K562 (cell line): ENCODE data around the gene JPT1. TPM values are rescaled to one million over a fixed set of nuclear protein-coding genes. Genes with fewer than 3 reads are reported as not detected.
A peak's percentile ranks its signal among the peaks of the same experiment; 100 is the strongest.

ENCODE experiments used
- ATAC-seq: fragments of 200-7000 bp; cut with Tn5 transposase; 3 replicates; pipeline ENCODE4 v1.9.1; 2020; ENCODE audit warnings: moderate library complexity
- BruUV-seq: library from RNA; stranded (reverse); fragments of 400-500 nt; replicated peaks from 2 replicates; lab custom pipeline; 2021; lab: Mats Ljungman, UMichigan
- CTCF ChIA-PET: fragments of 300-600 bp; formaldehyde crosslinking; extraction: SDS; loops from one replicate; lab custom pipeline; 2021; ENCODE audit warnings: low intra/inter-chr PET ratio; lab: Yijun Ruan, JAX
- POLR2A ChIA-PET: fragments of 300-600, 350-650 bp; sonication (Branson Sonifier 250); formaldehyde crosslinking; extraction: SDS; loops from one replicate; lab custom pipeline; 2021; ENCODE audit warnings: antibody characterized with exemption, inconsistent platforms; lab: Yijun Ruan, JAX
- DNase-seq, 4 experiments: peaks; one replicate each; pipeline versions ENCODE4 v3.0.0 to v3.0.0-alpha.2; 2011 to 2018; ENCODE audit warnings: low spot score in 3 of 4, mixed read lengths in 3 of 4; ENCODE audit errors: extremely low read depth in 1 of 4
- FAIRE-seq: peaks from 2 replicates; lab custom pipeline; 2011; peaks lifted over from hg19 to GRCh38; lab: Jason Lieb, UNC
- H2AFZ ChIP-seq: 2 replicates; pipeline ENCODE4 v1.6.0; 2011; ENCODE audit warnings: low read depth, low read length, control low read depth, inconsistent platforms
- H3K27ac ChIP-seq: fragments of 200-600 bp; 3 replicates; pipeline ENCODE4 v1.8.0; 2011; ENCODE audit warnings: low read depth, mild to moderate bottlenecking, control low read depth, inconsistent platforms, low read length, moderate library complexity, mixed read lengths; ENCODE audit errors: extremely low read depth
- H3K27me3 ChIP-seq, 2 experiments: fragments of 300-600 bp in 1 of 2; 2 replicates in 1 of 2; 3 replicates in 1 of 2; pipeline versions ENCODE4 v1.6.0 to v1.8.0; 2011; ENCODE audit warnings: inconsistent platforms in 2 of 2, low read length in 2 of 2, mild to moderate bottlenecking in 1 of 2, mixed read lengths in 1 of 2, moderate library complexity in 1 of 2; ENCODE audit not compliant: control insufficient read depth in 2 of 2, insufficient read depth in 2 of 2
- H3K36me3 ChIP-seq: fragments of 300-600 bp; 3 replicates; pipeline ENCODE4 v1.8.0; 2011; ENCODE audit warnings: mild to moderate bottlenecking, low read length, inconsistent platforms; ENCODE audit not compliant: control insufficient read depth, insufficient read depth
- H3K4me1 ChIP-seq, 2 experiments: fragments of 200-600 bp in 1 of 2; replicated peaks in 1 of 2; 2 replicates in 1 of 2; 3 replicates in 1 of 2; pipeline versions ENCODE4 v1.5.1 to v1.8.0; 2011; ENCODE audit warnings: inconsistent platforms in 2 of 2, low read length in 2 of 2, mild to moderate bottlenecking in 1 of 2, mixed read lengths in 1 of 2, moderate library complexity in 1 of 2; ENCODE audit not compliant: control insufficient read depth in 2 of 2, insufficient read depth in 2 of 2
- H3K4me2 ChIP-seq: 2 replicates; pipeline ENCODE4 v1.6.1; 2011; ENCODE audit warnings: low read length, control low read depth, inconsistent platforms, mixed read lengths; ENCODE audit not compliant: insufficient read depth
- H3K4me3 ChIP-seq: fragments of 200-600 bp; sonication (generic), shearing (Covaris generic); 2 replicates; pipeline ENCODE4 v1.5.1; 2016; ENCODE audit warnings: control low read depth, inconsistent platforms
- H3K79me2 ChIP-seq: fragments of 200-600 bp; 3 replicates; pipeline ENCODE4 v1.8.0; 2011; ENCODE audit warnings: low read length, inconsistent platforms; ENCODE audit not compliant: control insufficient read depth, insufficient read depth
- H3K9ac ChIP-seq, 2 experiments: 2 replicates each; pipeline versions ENCODE4 v1.6.0 to v1.6.1; 2011; ENCODE audit warnings: low read depth in 2 of 2, low read length in 2 of 2, control low read depth in 1 of 2, inconsistent platforms in 1 of 2, mild to moderate bottlenecking in 1 of 2, mixed read lengths in 1 of 2; ENCODE audit not compliant: insufficient read depth in 1 of 2
- H3K9me1 ChIP-seq: one replicate; pipeline ENCODE4 v1.6.0; 2011; ENCODE audit warnings: inconsistent platforms, mild to moderate bottlenecking, low read length, moderate library complexity; ENCODE audit not compliant: control insufficient read depth, insufficient read depth
- H3K9me3 ChIP-seq: replicated peaks from 2 replicates; pipeline ENCODE4 v1.5.1; 2011; ENCODE audit warnings: low read depth, low read length, inconsistent platforms; ENCODE audit not compliant: control insufficient read depth, insufficient read depth
- H4K20me1 ChIP-seq: replicated peaks from 2 replicates; pipeline ENCODE4 v1.6.1; 2011; ENCODE audit warnings: low read length, inconsistent platforms, mixed read lengths; ENCODE audit not compliant: control insufficient read depth, insufficient read depth
- BCOR ChIP-seq: fragments of 450-650 bp; IDR thresholded peaks from 2 replicates; pipeline ENCODE4 v1.6.1; 2016
- GATAD2A ChIP-seq: fragments of 450-650 bp; IDR thresholded peaks from 2 replicates; pipeline ENCODE4 v1.6.1; 2017
- NR2C1 ChIP-seq, 2 experiments: fragments of 450-650 bp; IDR thresholded peaks; 2 replicates each; pipeline ENCODE4 v1.6.1; 2017; ENCODE audit warnings: mild to moderate bottlenecking in 2 of 2, antibody characterized with exemption in 1 of 2, inconsistent platforms in 1 of 2, missing compliant biosample characterization in 1 of 2, missing genetic modification characterization in 1 of 2
- PML ChIP-seq: IDR thresholded peaks from 2 replicates; pipeline ENCODE4 v1.6.1; 2012; ENCODE audit warnings: low read length, inconsistent platforms
- PPARD ChIP-seq: fragments of 250-450 bp; sonication (Bioruptor Pico); IDR thresholded peaks from 2 replicates; pipeline ENCODE4 v1.8.0; 2022; ENCODE audit warnings: inconsistent platforms, mild to moderate bottlenecking, moderate library complexity
- RBM17 ChIP-seq: fragments of 200-400 bp; formaldehyde crosslinking; IDR thresholded peaks from 2 replicates; pipeline ENCODE4 v1.6.1; 2017; ENCODE audit warnings: low read depth, mild to moderate bottlenecking, low read length, borderline replicate concordance
- SP2 ChIP-seq: IDR thresholded peaks from 2 replicates; pipeline ENCODE4 v1.6.1; 2011; ENCODE audit warnings: mild to moderate bottlenecking, low read depth, low read length, moderate library complexity; ENCODE audit not compliant: poor library complexity, severe bottlenecking; ENCODE audit errors: extremely low read depth
- SREBF1 ChIP-seq: fragments of 150-350 bp; IDR thresholded peaks from 2 replicates; pipeline ENCODE4 v1.6.1; 2014; ENCODE audit warnings: antibody characterized with exemption, low read depth, low read length, borderline replicate concordance
- ZNF174 ChIP-seq: fragments of 250-450 bp; sonication (Bioruptor Pico); IDR thresholded peaks from 2 replicates; pipeline ENCODE4 v1.4.0; 2020; ENCODE audit warnings: mild to moderate bottlenecking
- ZNF197 ChIP-seq: fragments of 200-800 bp; sonication (Bioruptor generic); IDR thresholded peaks from 2 replicates; pipeline ENCODE4 v1.6.1; 2016; ENCODE audit warnings: low read depth, missing genetic modification characterization, missing compliant biosample characterization
- WGBS: fragments of 100-300 bp; shearing (Covaris generic); methylation state at CpG from one replicate; pipeline ENCODE4 v1.1.6; 2016; ENCODE audit warnings: low coverage, mixed read lengths; ENCODE audit not compliant: insufficient coverage; ENCODE audit errors: missing lambda C conversion rate; 5-methylcytosine and 5-hydroxymethylcytosine counted together
- in situ Hi-C: fragments of 300-500 bp; cut with MboI; formaldehyde crosslinking; loops from 4 replicates; pipeline ENCODE4 v1.15.0; 2018; ENCODE audit warnings: inconsistent platforms, mixed read lengths
- intact Hi-C: fragments of 100-400 bp; cut with micrococcal nuclease; formaldehyde crosslinking; loops from 2 replicates; pipeline ENCODE4 v1.14.2; 2022
- polyA plus RNA-seq, 8 experiments: library from polyadenylated mRNA; depleted of rRNA in 4 of 8; stranded (reverse) in 5 of 8; unstranded in 3 of 8; fragments of >200 nt; fragmentation: Nextera tagmentation in 2 of 8; fragmentation: Illumina TruSeq in 1 of 8; extraction: Ambion mirVana in 2 of 8; extraction: Trizol in 1 of 8; gene quantifications; 2 replicates each; pipeline versions ENCODE4 v1.2.1 to v1.2.3, GENCODE V29; 2011 to 2014; ENCODE audit warnings: inconsistent platforms in 1 of 8, missing spikeins in 1 of 8
- total RNA-seq, 7 experiments: library from RNA; depleted of rRNA in 6 of 7; stranded (reverse); fragments of >200 nt in 6 of 7; fragmentation: Illumina TruSeq in 2 of 7; extraction: Trizol in 2 of 7; gene quantifications; 2 replicates each; pipeline versions ENCODE4 v1.2.1 to v1.2.3, GENCODE V29; 2011 to 2021; ENCODE audit warnings: low replicate concordance in 1 of 7
- TF ChIP-seq, protein P1 (sequence below), 2 experiments: IDR thresholded peaks; 2 replicates each; pipeline ENCODE4 v1.6.1; 2012; ENCODE audit warnings: improper control_type of control experiment in 2 of 2, low read depth in 2 of 2, low read length in 2 of 2, borderline replicate concordance in 1 of 2
- TF ChIP-seq, protein P2 (sequence below), 2 experiments: fragments of 450-650 bp; IDR thresholded peaks; 2 replicates each; pipeline ENCODE4 v1.6.1; 2016
- TF ChIP-seq, protein P3 (sequence below): fragments of 250-450 bp; sonication (Bioruptor Pico); IDR thresholded peaks from 2 replicates; pipeline ENCODE4 v1.4.0; 2020

JPT1 gene
- total and polyA plus RNA-seq, 9 of the 15 experiments (the other 6 are each of a cell fraction or from before 2014, with no cell fraction given), result 56.7 to 292 (median 144) TPM

DNA sequence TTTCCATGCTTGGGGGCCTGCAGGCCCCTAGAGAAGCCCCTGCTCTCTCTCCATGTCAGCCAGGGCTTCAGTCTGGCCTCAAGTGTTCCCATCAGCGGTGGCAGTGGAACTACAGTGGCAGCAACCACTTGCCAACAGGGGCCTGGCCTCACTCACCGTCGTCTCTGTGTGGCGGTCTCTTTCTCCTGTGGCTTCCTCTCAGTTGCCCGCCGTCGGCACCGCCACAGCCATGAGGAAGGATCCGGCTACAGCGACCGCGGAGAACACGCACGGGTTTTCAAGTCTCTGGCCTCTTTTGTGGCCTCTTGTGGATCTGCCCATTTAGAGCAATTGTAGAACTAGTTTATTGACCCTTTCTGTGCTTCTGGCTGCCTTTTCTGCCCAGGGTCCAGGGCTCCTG lies 36.0 kb downstream of the JPT1 start:
- H3K9ac ChIP-seq, result 0 out of 4 replicates have a peak overlapping the region, but pooled peaks of 1 of the 2 experiments have one; percentile 70
- FAIRE-seq (no peak), DNase-seq (no peak), ATAC-seq (no peak)
- no peaks in the 10 kb centered on the region for H4K20me1 ChIP-seq
- ChIA-PET POLR2A (interaction anchor here (0.5 to 1.4 kb wide), 3 partner anchors 11 to 207 kb away, joined by 3 to 4 read pairs (median 3); no protein-coding TSS in a partner anchor), CTCF (interaction anchor here (0.5 kb wide), 1 partner anchor 54 kb away, joined by 7 read pairs; no protein-coding TSS in a partner anchor)
- H3K36me3 ChIP-seq, result peaks cover 33% of the 10 kb centered on the region; the same call in 2 of the 3 replicates
- H3K4me3 ChIP-seq, result no peak overlapping the region
- intact Hi-C loops (no loop called here), in situ Hi-C loops (loop anchor here (10.0 kb wide), 1 partner anchor 296 kb away; no protein-coding TSS in a partner anchor)
- H3K9me3 ChIP-seq, result no peaks in the 10 kb centered on the region
- WGBS, result 94% methylated on average over 14 of the region's 14 CpGs
- H3K4me2 ChIP-seq, result no peak overlapping the region
- no peak overlapping the region for H2AFZ ChIP-seq
- H3K27me3 ChIP-seq, result no peaks in the 10 kb centered on the region
- H3K9me1 ChIP-seq, result no peaks in the 10 kb centered on the region
- H3K27ac ChIP-seq, result no peak overlapping the region
- no TSS peak for BruUV-seq
- H3K4me1 ChIP-seq, result peaks cover 12 to 21% of the 10 kb centered on the region in 2 experiments
- H3K79me2 ChIP-seq, result peaks cover 14% of the 10 kb centered on the region
- TF ChIP-seq, protein P1, sequence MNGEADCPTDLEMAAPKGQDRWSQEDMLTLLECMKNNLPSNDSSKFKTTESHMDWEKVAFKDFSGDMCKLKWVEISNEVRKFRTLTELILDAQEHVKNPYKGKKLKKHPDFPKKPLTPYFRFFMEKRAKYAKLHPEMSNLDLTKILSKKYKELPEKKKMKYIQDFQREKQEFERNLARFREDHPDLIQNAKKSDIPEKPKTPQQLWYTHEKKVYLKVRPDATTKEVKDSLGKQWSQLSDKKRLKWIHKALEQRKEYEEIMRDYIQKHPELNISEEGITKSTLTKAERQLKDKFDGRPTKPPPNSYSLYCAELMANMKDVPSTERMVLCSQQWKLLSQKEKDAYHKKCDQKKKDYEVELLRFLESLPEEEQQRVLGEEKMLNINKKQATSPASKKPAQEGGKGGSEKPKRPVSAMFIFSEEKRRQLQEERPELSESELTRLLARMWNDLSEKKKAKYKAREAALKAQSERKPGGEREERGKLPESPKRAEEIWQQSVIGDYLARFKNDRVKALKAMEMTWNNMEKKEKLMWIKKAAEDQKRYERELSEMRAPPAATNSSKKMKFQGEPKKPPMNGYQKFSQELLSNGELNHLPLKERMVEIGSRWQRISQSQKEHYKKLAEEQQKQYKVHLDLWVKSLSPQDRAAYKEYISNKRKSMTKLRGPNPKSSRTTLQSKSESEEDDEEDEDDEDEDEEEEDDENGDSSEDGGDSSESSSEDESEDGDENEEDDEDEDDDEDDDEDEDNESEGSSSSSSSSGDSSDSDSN (IDR thresholded peaks at IDR 0.05; ENCODE audit: borderline replicate concordance in 1 of 2, low read depth in 2 of 2, low read length in 2 of 2), result no peak
- no peak for TF ChIP-seq PML
- TF ChIP-seq ZNF197, result no peak
- TF ChIP-seq BCOR, result no peak
- TF ChIP-seq GATAD2A, result no peak
- no peak for TF ChIP-seq RBM17
- TF ChIP-seq, protein P2, sequence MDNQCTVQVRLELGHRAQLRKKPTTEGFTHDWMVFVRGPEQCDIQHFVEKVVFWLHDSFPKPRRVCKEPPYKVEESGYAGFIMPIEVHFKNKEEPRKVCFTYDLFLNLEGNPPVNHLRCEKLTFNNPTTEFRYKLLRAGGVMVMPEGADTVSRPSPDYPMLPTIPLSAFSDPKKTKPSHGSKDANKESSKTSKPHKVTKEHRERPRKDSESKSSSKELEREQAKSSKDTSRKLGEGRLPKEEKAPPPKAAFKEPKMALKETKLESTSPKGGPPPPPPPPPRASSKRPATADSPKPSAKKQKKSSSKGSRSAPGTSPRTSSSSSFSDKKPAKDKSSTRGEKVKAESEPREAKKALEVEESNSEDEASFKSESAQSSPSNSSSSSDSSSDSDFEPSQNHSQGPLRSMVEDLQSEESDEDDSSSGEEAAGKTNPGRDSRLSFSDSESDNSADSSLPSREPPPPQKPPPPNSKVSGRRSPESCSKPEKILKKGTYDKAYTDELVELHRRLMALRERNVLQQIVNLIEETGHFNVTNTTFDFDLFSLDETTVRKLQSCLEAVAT (IDR thresholded peaks at IDR 0.05), result no peak
- TF ChIP-seq ZNF174 (CRISPR knock-in tag), result no peak
- TF ChIP-seq, protein P3, sequence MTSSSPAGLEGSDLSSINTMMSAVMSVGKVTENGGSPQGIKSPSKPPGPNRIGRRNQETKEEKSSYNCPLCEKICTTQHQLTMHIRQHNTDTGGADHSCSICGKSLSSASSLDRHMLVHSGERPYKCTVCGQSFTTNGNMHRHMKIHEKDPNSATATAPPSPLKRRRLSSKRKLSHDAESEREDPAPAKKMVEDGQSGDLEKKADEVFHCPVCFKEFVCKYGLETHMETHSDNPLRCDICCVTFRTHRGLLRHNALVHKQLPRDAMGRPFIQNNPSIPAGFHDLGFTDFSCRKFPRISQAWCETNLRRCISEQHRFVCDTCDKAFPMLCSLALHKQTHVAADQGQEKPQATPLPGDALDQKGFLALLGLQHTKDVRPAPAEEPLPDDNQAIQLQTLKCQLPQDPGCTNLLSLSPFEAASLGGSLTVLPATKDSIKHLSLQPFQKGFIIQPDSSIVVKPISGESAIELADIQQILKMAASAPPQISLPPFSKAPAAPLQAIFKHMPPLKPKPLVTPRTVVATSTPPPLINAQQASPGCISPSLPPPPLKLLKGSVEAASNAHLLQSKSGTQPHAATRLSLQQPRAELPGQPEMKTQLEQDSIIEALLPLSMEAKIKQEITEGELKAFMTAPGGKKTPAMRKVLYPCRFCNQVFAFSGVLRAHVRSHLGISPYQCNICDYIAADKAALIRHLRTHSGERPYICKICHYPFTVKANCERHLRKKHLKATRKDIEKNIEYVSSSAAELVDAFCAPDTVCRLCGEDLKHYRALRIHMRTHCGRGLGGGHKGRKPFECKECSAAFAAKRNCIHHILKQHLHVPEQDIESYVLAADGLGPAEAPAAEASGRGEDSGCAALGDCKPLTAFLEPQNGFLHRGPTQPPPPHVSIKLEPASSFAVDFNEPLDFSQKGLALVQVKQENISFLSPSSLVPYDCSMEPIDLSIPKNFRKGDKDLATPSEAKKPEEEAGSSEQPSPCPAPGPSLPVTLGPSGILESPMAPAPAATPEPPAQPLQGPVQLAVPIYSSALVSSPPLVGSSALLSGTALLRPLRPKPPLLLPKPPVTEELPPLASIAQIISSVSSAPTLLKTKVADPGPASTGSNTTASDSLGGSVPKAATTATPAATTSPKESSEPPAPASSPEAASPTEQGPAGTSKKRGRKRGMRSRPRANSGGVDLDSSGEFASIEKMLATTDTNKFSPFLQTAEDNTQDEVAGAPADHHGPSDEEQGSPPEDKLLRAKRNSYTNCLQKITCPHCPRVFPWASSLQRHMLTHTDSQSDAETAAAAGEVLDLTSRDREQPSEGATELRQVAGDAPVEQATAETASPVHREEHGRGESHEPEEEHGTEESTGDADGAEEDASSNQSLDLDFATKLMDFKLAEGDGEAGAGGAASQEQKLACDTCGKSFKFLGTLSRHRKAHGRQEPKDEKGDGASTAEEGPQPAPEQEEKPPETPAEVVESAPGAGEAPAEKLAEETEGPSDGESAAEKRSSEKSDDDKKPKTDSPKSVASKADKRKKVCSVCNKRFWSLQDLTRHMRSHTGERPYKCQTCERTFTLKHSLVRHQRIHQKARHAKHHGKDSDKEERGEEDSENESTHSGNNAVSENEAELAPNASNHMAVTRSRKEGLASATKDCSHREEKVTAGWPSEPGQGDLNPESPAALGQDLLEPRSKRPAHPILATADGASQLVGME, result no peak
- TF ChIP-seq SP2, result no peak
- no peak for TF ChIP-seq SREBF1
- TF ChIP-seq NR2C1 (IDR thresholded peaks at IDR 0.05), result no peak
- TF ChIP-seq NR2C1 (tag; IDR thresholded peaks at IDR 0.05), result no peak
- no peak for TF ChIP-seq PPARD (CRISPR knock-in tag)
